ENCODE data around the gene ZNRF3.
A peak's percentile ranks its signal among the peaks of the same experiment; 100 is the strongest.
"Not testable (repeated sequence)": the region's sequence is repeated elsewhere in the genome, so short reads cannot be mapped to it uniquely, and the experiment has no call there.

The ZNRF3 gene

DNA sequence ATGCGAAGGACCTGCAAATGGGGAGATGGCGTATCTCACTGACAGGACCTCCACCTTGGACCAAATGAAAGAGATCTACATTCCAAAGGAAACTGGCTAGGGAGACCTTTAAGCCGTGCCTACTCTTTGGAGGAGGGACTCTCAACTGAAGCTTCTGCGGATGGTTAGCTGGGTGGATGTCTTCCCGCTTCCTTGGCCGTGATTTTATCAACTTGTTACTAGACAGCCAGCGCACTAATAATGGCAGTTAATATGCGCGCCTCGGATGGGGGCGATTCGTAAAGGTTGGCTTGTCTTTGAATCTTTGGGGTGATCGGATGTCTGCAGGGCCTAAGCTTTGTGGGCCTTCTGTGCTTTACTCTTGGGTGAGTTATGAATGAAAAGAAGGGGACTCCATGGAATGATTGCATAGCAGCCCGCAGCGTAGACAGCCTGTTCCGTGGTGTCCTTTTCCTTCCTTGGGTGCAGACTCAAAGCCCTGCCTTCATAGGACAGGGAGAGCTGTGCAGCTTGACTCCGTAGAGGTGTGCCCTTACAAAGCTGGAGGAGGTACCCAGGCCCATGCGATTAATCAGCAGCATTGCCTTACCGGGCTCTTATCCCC, 1.5 kb downstream of the ZNRF3 start:
- no peak overlapping the region for H3K27ac ChIP-seq
- no peak for TF ChIP-seq ZFX (IDR thresholded peaks at IDR 0.05; ENCODE audit: borderline replicate concordance)
- TF ChIP-seq, protein P1, sequence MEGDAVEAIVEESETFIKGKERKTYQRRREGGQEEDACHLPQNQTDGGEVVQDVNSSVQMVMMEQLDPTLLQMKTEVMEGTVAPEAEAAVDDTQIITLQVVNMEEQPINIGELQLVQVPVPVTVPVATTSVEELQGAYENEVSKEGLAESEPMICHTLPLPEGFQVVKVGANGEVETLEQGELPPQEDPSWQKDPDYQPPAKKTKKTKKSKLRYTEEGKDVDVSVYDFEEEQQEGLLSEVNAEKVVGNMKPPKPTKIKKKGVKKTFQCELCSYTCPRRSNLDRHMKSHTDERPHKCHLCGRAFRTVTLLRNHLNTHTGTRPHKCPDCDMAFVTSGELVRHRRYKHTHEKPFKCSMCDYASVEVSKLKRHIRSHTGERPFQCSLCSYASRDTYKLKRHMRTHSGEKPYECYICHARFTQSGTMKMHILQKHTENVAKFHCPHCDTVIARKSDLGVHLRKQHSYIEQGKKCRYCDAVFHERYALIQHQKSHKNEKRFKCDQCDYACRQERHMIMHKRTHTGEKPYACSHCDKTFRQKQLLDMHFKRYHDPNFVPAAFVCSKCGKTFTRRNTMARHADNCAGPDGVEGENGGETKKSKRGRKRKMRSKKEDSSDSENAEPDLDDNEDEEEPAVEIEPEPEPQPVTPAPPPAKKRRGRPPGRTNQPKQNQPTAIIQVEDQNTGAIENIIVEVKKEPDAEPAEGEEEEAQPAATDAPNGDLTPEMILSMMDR (IDR thresholded peaks at IDR 0.05), result no peak

DNA sequence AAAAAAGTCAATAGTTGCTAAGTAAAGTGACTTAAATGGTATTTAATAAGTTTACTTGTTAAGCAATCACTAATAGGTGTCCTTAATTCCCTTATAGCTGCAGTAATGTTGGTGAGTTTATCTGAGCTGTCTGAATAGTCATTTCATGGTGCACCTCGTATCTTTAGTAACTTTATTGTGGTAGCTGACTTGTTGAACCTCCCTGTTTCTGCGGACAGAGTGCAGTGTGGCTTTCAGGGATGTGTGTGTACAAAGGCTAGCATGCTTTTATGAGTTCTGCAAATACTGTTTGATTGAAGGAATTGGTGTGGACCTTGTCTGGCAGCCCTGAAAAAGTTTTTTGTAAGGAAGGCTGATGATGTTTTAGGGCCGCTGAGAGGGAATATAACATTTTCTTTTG, 2.6 kb downstream of the ZNRF3 start:
- H3K27ac ChIP-seq, result peak overlapping the region; percentile 9; the same call in 1 of the 2 replicates
- no peak for TF ChIP-seq ZFX (IDR thresholded peaks at IDR 0.05; ENCODE audit: borderline replicate concordance)

DNA sequence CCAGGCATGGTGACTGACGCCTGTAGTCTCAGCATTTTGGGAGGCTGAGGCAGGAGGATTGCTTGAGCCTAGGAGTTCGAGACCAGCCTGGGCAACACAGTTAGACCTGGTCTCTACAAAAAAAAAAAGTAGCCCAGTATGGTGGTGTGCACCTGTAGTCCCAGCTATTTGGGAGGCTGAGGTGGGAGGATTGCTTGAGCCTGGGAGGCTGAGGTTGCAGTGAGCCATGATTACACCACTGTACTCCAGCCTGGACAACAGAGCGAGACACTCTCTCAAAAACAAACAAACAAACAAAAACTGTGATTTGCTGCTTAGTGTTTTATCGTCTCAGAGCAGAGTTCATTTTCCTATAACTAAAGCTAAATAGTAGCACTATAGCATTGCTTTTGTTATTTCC, 3.3 kb downstream of the ZNRF3 start:
- H3K27ac ChIP-seq, result not testable (repeated sequence)

DNA sequence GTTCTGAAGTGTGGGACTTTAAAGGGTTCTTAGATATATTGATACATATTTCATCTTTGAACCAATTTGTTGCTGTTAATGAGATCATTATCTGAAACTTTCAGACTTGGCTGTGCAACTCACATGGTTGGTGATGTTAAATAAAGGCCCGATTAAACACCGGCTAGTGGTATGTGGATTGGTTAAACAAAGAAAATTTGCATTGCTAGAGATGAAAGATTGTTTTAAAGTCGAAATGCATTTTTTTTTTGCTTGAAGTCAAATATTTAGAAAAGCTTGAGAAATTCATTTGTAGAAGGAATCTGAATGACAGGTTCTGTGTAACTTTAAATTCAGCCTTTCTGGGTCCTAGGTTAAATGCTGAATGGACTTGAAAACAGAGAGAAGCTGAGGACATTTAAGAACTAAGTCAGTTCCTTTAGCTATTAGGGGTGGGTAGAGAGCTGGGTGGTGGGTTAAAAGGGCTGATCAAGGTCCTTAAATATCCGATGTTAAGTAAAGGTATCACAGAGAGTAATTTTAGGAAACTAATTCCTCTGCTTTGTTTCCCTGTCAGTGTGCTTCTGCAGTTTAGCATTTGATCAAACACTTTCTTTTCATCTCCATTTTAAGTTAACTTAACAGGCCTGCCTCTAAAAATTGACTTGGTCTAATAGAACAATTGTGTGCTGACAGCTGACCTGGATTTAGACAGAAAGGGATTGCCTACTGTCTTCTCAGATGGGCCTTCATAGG, 4.5 kb downstream of the ZNRF3 start:
- TF ChIP-seq ZFX (IDR thresholded peaks at IDR 0.05; ENCODE audit: borderline replicate concordance), result no peak
- TF ChIP-seq, protein P1 (IDR thresholded peaks at IDR 0.05), result no peak
- H3K27ac ChIP-seq, result no peak overlapping the region

DNA sequence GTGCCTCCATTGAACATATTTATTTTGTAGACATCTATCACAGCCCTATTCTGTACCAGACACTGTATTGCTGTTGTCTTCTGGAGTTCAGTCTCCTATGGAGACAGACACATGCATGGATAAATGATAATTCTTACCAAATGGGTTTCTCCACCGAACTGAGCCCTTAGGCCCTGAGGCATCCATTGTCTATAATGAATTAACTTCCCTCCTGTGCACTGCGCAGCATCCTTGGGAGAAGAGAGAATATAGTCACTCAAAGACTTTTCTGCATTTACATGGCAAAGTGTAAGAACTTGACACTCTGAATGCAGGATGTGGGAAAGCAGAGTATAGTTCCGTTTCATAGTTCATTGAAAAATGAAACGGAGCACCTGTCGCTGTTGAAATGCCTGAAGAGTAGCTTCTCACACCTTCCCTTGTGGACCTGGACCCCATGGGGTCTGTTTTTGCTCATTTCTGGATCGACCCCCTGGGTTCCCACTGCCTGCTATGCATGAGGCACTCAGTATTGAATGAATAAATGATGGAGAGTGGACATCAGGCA, 6.2 kb downstream of the ZNRF3 start:
- no peak overlapping the region for H3K27ac ChIP-seq
- TF ChIP-seq, protein P1 (IDR thresholded peaks at IDR 0.05), result no peak
- no peak for TF ChIP-seq ZFX (IDR thresholded peaks at IDR 0.05; ENCODE audit: borderline replicate concordance)

DNA sequence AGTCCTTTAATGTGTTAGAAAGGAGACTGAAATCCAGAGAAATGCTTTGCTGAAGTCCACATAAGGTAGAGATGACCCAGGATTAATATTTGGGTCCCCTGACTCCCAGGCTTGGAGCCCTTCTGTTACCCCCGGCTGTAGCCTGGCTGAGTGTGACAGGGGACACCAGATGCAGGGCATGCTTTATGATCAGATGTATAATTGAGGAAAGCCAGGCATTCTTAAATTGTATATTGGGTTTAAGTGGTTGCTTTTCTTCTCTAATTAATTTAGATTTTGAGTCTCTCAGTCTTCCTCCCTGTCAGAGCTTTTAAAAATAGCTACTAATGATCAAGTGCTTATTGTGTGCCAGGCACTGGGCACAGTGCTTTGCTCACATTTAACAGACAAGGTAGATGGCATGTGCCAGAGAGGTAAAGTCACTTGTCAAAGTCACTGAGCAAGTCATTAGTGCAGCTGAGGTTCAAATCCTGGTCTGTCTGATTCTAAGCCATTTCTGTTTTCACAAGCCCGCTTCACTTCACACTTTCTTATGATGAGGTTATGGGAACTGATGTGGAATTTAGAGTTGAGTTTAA, 7.9 kb downstream of the ZNRF3 start:
- H3K27ac ChIP-seq, result no peak overlapping the region
- TF ChIP-seq, protein P1 (IDR thresholded peaks at IDR 0.05), result no peak
- TF ChIP-seq ZFX (IDR thresholded peaks at IDR 0.05; ENCODE audit: borderline replicate concordance), result no peak

DNA sequence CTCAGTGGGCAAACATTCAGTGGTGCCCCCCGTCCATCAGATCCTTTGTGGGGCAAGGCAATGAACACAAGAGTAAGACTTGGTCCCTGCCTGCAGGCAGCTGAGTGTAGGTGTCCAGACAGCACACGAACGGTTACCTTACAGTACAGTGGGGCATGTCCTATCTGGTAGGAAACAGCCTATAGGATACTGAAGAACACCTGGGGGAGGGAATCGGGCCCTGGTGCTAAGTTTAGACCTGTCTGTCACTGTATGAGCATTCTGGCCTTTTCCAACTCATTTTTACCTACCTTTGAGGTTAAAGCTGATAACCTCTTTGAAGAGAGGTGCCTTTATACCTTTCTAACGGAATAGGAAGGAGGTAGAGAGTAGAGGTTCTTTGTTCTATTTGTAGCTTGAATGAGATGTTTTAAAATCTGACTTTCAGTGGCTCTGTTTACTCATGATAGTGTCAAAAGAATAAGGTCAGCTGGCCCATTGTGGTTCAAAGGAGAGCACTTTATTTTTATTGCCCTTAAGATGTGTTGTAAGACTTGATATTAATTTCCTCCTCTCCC, 8.9 kb downstream of the ZNRF3 start:
- TF ChIP-seq ZFX (IDR thresholded peaks at IDR 0.05; ENCODE audit: borderline replicate concordance), result no peak
- TF ChIP-seq, protein P1 (IDR thresholded peaks at IDR 0.05), result no peak
- no peak overlapping the region for H3K27ac ChIP-seq

DNA sequence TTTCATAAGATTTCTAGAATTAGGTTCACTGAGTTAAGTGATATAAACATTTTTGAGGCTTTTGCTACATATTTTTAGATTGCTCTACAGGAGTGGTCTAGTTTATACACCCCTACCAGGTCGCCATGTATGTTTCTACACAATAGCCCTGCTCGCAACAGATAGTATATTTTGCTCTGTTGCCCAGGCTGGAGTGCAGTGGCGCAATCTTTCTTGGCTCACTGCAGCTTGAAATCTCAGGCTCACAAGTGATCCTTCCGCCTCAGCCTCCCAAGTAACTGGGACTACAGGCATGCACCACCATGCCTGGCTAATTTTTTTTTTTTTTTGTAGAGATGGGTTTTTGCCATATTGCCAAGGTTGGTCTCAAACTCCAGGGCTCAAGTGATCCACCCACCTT, 10.4 kb downstream of the ZNRF3 start:
- TF ChIP-seq, protein P1 (IDR thresholded peaks at IDR 0.05), result no peak
- TF ChIP-seq ZFX (IDR thresholded peaks at IDR 0.05; ENCODE audit: borderline replicate concordance), result no peak
- no peak overlapping the region for H3K27ac ChIP-seq
